Astrocyte (in vitro differentiated cells and primary cell): ENCODE results near the gene ARHGAP21. TPM values are rescaled to one million over a fixed set of nuclear protein-coding genes. Genes with fewer than 3 reads are reported as not detected.

Experiments
- DNase-seq: peaks from one replicate; pipeline ENCODE4 v3.0.0-alpha.2; 2010; ENCODE audit warnings: low read depth
- FAIRE-seq: peaks from 2 replicates; lab custom pipeline; 2011; peaks lifted over from hg19 to GRCh38; lab: Jason Lieb, UNC
- H2AFZ ChIP-seq: 2 replicates; pipeline ENCODE4 v1.6.0; 2012; ENCODE audit warnings: low read depth, low read length, inconsistent platforms
- H3K27ac ChIP-seq: 2 replicates; pipeline ENCODE4 v1.5.1; 2011; ENCODE audit warnings: low read depth, low read length, inconsistent platforms
- H3K27me3 ChIP-seq: 2 replicates; pipeline ENCODE4 v1.6.0; 2011; ENCODE audit warnings: low read length, inconsistent platforms; ENCODE audit not compliant: insufficient read depth
- H3K36me3 ChIP-seq: 2 replicates; pipeline ENCODE4 v1.5.1; 2011; ENCODE audit warnings: low read length, inconsistent platforms; ENCODE audit not compliant: insufficient read depth
- H3K4me1 ChIP-seq: 2 replicates; pipeline ENCODE4 v1.5.1; 2011; ENCODE audit warnings: low read length, inconsistent platforms; ENCODE audit not compliant: insufficient read depth
- H3K4me2 ChIP-seq: 2 replicates; pipeline ENCODE4 v1.6.0; 2012; ENCODE audit warnings: low read length, inconsistent platforms
- H3K4me3 ChIP-seq: 2 replicates; pipeline ENCODE4 v1.5.1; 2011; ENCODE audit warnings: low read depth, mild to moderate bottlenecking, low read length, inconsistent platforms; ENCODE audit not compliant: insufficient read depth
- H3K79me2 ChIP-seq: 2 replicates; pipeline ENCODE4 v1.6.0; 2012; ENCODE audit warnings: mild to moderate bottlenecking, low read length, inconsistent platforms; ENCODE audit not compliant: insufficient read depth
- H3K9ac ChIP-seq: 2 replicates; pipeline ENCODE4 v1.6.0; 2012; ENCODE audit warnings: mild to moderate bottlenecking, low read length, inconsistent platforms
- H3K9me3 ChIP-seq: 2 replicates; pipeline ENCODE4 v1.5.1; 2012; ENCODE audit warnings: low read depth, mild to moderate bottlenecking, low read length, inconsistent platforms; ENCODE audit not compliant: insufficient read depth
- H4K20me1 ChIP-seq: 2 replicates; pipeline ENCODE4 v1.6.0; 2012; ENCODE audit warnings: low read length, inconsistent platforms; ENCODE audit not compliant: insufficient read depth
- H3K27ac Mint-ChIP-seq: one replicate; pipeline ENCODE4 v1.8.0; 2021; ENCODE audit warnings: mild to moderate bottlenecking, mixed read lengths; ENCODE audit not compliant: unreplicated experiment
- H3K27me3 Mint-ChIP-seq: one replicate; pipeline ENCODE4 v1.8.0; 2021; ENCODE audit warnings: low read depth, mixed read lengths; ENCODE audit not compliant: unreplicated experiment
- H3K36me3 Mint-ChIP-seq: one replicate; pipeline ENCODE4 v1.8.0; 2021; ENCODE audit warnings: low read depth, mixed read lengths; ENCODE audit not compliant: unreplicated experiment
- H3K4me1 Mint-ChIP-seq: one replicate; pipeline ENCODE4 v1.8.0; 2021; ENCODE audit warnings: low read depth, mixed read lengths; ENCODE audit not compliant: unreplicated experiment
- H3K4me3 Mint-ChIP-seq: one replicate; pipeline ENCODE4 v1.8.0; 2021; ENCODE audit warnings: mild to moderate bottlenecking, moderate library complexity, mixed read lengths; ENCODE audit not compliant: unreplicated experiment
- H3K9me3 Mint-ChIP-seq: one replicate; pipeline ENCODE4 v1.8.0; 2021; ENCODE audit warnings: mild to moderate bottlenecking, mixed read lengths; ENCODE audit not compliant: unreplicated experiment
- EZH2 ChIP-seq: IDR thresholded peaks from 2 replicates; pipeline ENCODE4 v1.6.1; 2012; ENCODE audit warnings: mild to moderate bottlenecking, low read length, inconsistent platforms; ENCODE audit not compliant: insufficient read depth
- total RNA-seq: library from RNA; stranded (reverse); gene quantifications from 2 replicates; pipeline ENCODE4 v1.2.1, GENCODE V29; 2021
- TF ChIP-seq, protein P1 (sequence below): IDR thresholded peaks from 2 replicates; pipeline ENCODE4 v1.5.1; 2011; ENCODE audit warnings: low read depth, mild to moderate bottlenecking, inconsistent platforms, low read length, moderate library complexity; ENCODE audit not compliant: insufficient read depth

ARHGAP21 gene
- total RNA-seq, 1 donor from 2014 or later: 107 TPM

DNA sequence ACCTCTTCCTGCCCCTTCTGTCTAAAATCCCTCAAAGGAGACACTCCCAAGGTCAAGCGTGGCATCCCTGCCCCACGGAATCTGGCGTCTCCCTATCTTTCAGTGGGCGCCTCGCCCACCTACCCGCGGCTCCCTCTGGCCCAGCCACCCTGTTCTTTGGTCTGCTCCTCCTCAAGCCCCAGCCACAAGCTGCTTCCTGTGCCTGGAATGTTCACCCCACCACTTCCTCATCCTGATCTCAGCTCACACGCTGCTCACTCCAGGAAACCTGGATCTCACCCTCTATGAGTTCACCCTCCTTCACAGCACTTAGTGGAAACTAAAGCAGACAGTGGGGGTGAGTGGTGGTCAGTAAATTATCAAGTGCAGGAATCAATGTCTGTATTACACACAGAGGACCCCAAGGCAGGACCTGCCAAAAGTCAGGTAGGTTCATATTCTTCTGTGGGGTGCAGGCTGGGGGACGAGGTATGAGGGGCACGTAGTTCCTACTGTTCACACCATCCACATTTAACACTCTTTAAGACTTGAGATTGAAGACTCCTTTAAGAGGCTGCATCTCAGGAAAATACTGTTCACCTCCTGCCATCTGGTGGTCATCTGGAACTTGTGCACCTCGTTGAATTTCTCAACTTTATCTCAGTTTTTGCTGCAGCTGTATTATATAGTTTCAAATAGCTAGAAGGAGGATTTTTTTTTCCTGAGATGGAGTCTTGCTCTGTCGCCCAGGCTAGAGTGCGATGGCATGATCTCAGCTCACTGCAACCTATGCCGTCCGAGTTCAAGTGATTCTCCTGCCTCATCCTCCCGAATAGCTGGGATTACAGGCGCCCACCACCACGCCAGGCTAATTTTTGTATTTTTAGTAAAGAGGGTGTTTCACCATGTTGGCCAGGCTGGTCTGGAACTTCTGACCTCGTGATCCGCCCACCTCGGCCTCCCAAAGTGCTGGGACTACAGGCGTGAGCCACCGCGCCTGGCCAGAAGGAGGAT is 166.6 kb downstream of the ARHGAP21 start:
- no peak overlapping the region for H3K4me3 ChIP-seq
- Mint-ChIP-seq H3K27me3 (peaks cover 5% of the 10 kb centered on the region), H3K36me3 (no peaks in the 10 kb centered on the region), H3K4me1 (peaks cover 16% of the 10 kb centered on the region), H3K27ac (peak overlapping the region; percentile 73), H3K9me3 (peaks cover 2% of the 10 kb centered on the region), H3K4me3 (no peak overlapping the region)
- H3K9me3 ChIP-seq: peaks cover 9% of the 10 kb centered on the region
- FAIRE-seq (no peak), DNase-seq (peak; percentile 64)
- peak overlapping the region; percentile 57 for H3K4me2 ChIP-seq
- no peak overlapping the region for H3K27ac ChIP-seq
- TF ChIP-seq EZH2: no peak
- TF ChIP-seq, protein P1, sequence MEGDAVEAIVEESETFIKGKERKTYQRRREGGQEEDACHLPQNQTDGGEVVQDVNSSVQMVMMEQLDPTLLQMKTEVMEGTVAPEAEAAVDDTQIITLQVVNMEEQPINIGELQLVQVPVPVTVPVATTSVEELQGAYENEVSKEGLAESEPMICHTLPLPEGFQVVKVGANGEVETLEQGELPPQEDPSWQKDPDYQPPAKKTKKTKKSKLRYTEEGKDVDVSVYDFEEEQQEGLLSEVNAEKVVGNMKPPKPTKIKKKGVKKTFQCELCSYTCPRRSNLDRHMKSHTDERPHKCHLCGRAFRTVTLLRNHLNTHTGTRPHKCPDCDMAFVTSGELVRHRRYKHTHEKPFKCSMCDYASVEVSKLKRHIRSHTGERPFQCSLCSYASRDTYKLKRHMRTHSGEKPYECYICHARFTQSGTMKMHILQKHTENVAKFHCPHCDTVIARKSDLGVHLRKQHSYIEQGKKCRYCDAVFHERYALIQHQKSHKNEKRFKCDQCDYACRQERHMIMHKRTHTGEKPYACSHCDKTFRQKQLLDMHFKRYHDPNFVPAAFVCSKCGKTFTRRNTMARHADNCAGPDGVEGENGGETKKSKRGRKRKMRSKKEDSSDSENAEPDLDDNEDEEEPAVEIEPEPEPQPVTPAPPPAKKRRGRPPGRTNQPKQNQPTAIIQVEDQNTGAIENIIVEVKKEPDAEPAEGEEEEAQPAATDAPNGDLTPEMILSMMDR: peak; percentile 79
- no peak overlapping the region for H2AFZ ChIP-seq
- no peaks in the 10 kb centered on the region for H3K36me3 ChIP-seq
- peaks cover 9% of the 10 kb centered on the region for H3K4me1 ChIP-seq
- no peak overlapping the region for H3K9ac ChIP-seq
- no peaks in the 10 kb centered on the region for H3K27me3 ChIP-seq
- no peaks in the 10 kb centered on the region for H3K79me2 ChIP-seq
- H4K20me1 ChIP-seq: no peaks in the 10 kb centered on the region

DNA sequence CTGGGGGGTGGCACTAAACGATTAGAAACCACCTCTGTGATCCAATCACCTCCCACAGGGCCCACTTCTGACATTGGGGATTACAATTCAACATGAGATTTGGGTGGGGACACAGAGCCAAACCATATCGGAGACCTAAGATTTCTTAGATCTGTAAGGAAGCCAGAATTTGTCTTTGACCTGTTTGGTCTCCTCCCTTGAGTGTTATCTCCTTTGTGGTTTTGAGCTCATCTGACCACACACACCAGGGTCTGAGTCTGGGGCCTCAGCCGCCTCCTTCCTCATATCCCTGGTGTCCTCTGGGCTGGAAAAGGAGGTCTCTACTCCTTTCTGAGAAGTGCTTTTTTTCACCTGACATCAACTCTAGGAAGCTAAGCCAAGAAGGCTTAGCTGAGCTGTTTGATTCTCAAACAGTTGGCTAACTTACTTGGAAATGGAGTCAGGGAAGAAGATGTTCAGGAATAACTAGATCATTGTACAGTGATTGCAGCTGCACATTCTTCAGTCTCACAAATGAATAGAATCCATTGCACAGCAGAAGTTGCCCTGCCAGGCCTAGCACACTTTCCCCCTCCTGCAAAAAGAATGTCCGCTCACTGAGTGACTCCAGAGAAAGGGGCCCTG is 167.4 kb downstream of the ARHGAP21 start:
- FAIRE-seq (no peak), DNase-seq (no peak)
- Histone ChIP-seq H3K4me1 (peaks cover 9% of the 10 kb centered on the region), H3K79me2 (no peaks in the 10 kb centered on the region), H3K36me3 (no peaks in the 10 kb centered on the region), H3K9ac (no peak overlapping the region), H4K20me1 (no peaks in the 10 kb centered on the region), H3K27ac (no peak overlapping the region), H3K9me3 (peaks cover 9% of the 10 kb centered on the region), H3K4me2 (peak overlapping the region; percentile 57), H3K27me3 (no peaks in the 10 kb centered on the region), H2AFZ (no peak overlapping the region), H3K4me3 (no peak overlapping the region)
- H3K27me3 Mint-ChIP-seq: peaks cover 5% of the 10 kb centered on the region
- peaks cover 2% of the 10 kb centered on the region for H3K9me3 Mint-ChIP-seq
- H3K36me3 Mint-ChIP-seq: no peaks in the 10 kb centered on the region
- no peak overlapping the region for H3K4me3 Mint-ChIP-seq
- H3K27ac Mint-ChIP-seq: peak overlapping the region; percentile 73
- H3K4me1 Mint-ChIP-seq: peaks cover 16% of the 10 kb centered on the region
- TF ChIP-seq, protein P1: no peak
- no peak for TF ChIP-seq EZH2
